GM12878 (cell line): Measurements from ENCODE around the gene SSBP2. TPM values are rescaled to one million over a fixed set of nuclear protein-coding genes. Genes with fewer than 3 reads are reported as not detected.

ENCODE experiments used
- ATAC-seq: fragments of 200-7000 bp; cut with Tn5 transposase; 3 replicates; pipeline ENCODE4 v1.9.1; 2020; ENCODE audit warnings: mild to moderate bottlenecking, moderate library complexity
- BruUV-seq: library from RNA; stranded (reverse); fragments of 400-500 nt; replicated peaks from 2 replicates; lab custom pipeline; 2021; lab: Mats Ljungman, UMichigan
- CTCF ChIA-PET: fragments of 300-600 bp; sonication (Branson Sonifier 250); formaldehyde crosslinking; extraction: SDS; loops from one replicate; lab custom pipeline; 2021; ENCODE audit warnings: inconsistent platforms; lab: Yijun Ruan, JAX
- POLR2A ChIA-PET: fragments of 350-600 bp; formaldehyde crosslinking; extraction: SDS; loops from one replicate; lab custom pipeline; 2021; ENCODE audit warnings: inconsistent platforms; lab: Charles Lee
- RAD21 ChIA-PET: fragments of 300-600 bp; sonication (Branson Sonifier 250); formaldehyde crosslinking; loops from one replicate; lab custom pipeline; 2023; ENCODE audit warnings: antibody characterized with exemption; ENCODE audit not compliant: unreplicated experiment; lab: Charles Lee
- SMC1A ChIA-PET: fragments of 300-600 bp; sonication (Branson Sonifier 250); formaldehyde crosslinking; loops from one replicate; lab custom pipeline; 2023; ENCODE audit not compliant: unreplicated experiment, uncharacterized antibody; lab: Charles Lee
- DNase-seq: peaks from one replicate; pipeline ENCODE4 v3.0.0-alpha.2; 2011; ENCODE audit warnings: low read depth, low spot score
- FAIRE-seq: peaks from 3 replicates; lab custom pipeline; 2011; peaks lifted over from hg19 to GRCh38; lab: Jason Lieb, UNC
- H2AFZ ChIP-seq: 2 replicates; pipeline ENCODE4 v1.6.0; 2011; ENCODE audit warnings: low read depth, low read length, control low read depth; ENCODE audit not compliant: control insufficient read depth
- H3K27ac ChIP-seq: 2 replicates; pipeline ENCODE4 v1.5.1; 2011; ENCODE audit warnings: control low read depth; ENCODE audit not compliant: control insufficient read depth, insufficient read depth
- H3K27me3 ChIP-seq, 2 experiments: replicated peaks in 1 of 2; 2 replicates each; pipeline versions ENCODE4 v1.6.0 to v1.6.1; 2011; ENCODE audit warnings: low read length in 1 of 2; ENCODE audit not compliant: control insufficient read depth in 2 of 2, insufficient read depth in 2 of 2
- H3K36me3 ChIP-seq, 2 experiments: 2 replicates each; pipeline ENCODE4 v1.5.1; 2011; ENCODE audit warnings: low read length in 1 of 2; ENCODE audit not compliant: control insufficient read depth in 2 of 2, insufficient read depth in 2 of 2
- H3K4me1 ChIP-seq: 2 replicates; pipeline ENCODE4 v1.6.1; 2011; ENCODE audit warnings: mild to moderate bottlenecking, low read length, moderate library complexity, mixed read lengths; ENCODE audit not compliant: control insufficient read depth, insufficient read depth
- H3K4me2 ChIP-seq: 2 replicates; pipeline ENCODE4 v1.6.0; 2011; ENCODE audit warnings: control low read depth; ENCODE audit not compliant: control insufficient read depth, insufficient read depth
- H3K4me3 ChIP-seq: fragments of 200-600 bp; sonication (generic); 2 replicates; pipeline ENCODE4 v1.5.1; 2016
- H3K79me2 ChIP-seq: 2 replicates; pipeline ENCODE4 v1.6.0; 2011; ENCODE audit warnings: low read length; ENCODE audit not compliant: control insufficient read depth, insufficient read depth
- H3K9ac ChIP-seq: 2 replicates; pipeline ENCODE4 v1.8.0; 2011; ENCODE audit warnings: low read length, control low read depth, mixed read lengths; ENCODE audit not compliant: control insufficient read depth, insufficient read depth
- H3K9me3 ChIP-seq: replicated peaks from 3 replicates; pipeline ENCODE4 v1.5.1; 2011; ENCODE audit warnings: mild to moderate bottlenecking, low read length; ENCODE audit not compliant: control insufficient read depth, insufficient read depth
- H4K20me1 ChIP-seq: 2 replicates; pipeline ENCODE4 v1.6.0; 2011; ENCODE audit not compliant: control insufficient read depth, insufficient read depth
- CEBPB ChIP-seq, 2 experiments: fragments of 150-350 bp in 1 of 2; IDR thresholded peaks; 2 replicates each; pipeline ENCODE4 v1.6.1; 2012 to 2014; ENCODE audit warnings: low read depth in 2 of 2, low read length in 2 of 2, borderline replicate concordance in 1 of 2, inconsistent platforms in 1 of 2
- ELK1 ChIP-seq: IDR thresholded peaks from 2 replicates; pipeline ENCODE4 v1.6.1; 2012; ENCODE audit warnings: low read depth, low read length, improper control_type of control experiment
- EP300 ChIP-seq, 2 experiments: fragments of 150-350 bp in 1 of 2; IDR thresholded peaks; 2 replicates each; pipeline ENCODE4 v1.6.1; 2011 to 2012; ENCODE audit warnings: low read depth in 2 of 2, low read length in 2 of 2, borderline replicate concordance in 1 of 2, improper control_type of control experiment in 1 of 2, inconsistent platforms in 1 of 2; ENCODE audit not compliant: control insufficient read depth in 1 of 2
- NBN ChIP-seq: fragments of 450-650 bp; IDR thresholded peaks from 2 replicates; pipeline ENCODE4 v1.6.1; 2016
- RELA ChIP-seq: fragments of 450-650 bp; IDR thresholded peaks from 2 replicates; pipeline ENCODE4 v1.8.0; 2014; ENCODE audit warnings: borderline replicate concordance; ENCODE audit not compliant: partially characterized antibody
- SMAD5 ChIP-seq: IDR thresholded peaks from 2 replicates; pipeline ENCODE4 v1.6.1; 2016; ENCODE audit warnings: antibody characterized with exemption, low read depth
- USF2 ChIP-seq: IDR thresholded peaks from 2 replicates; pipeline ENCODE4 v1.6.1; 2011; ENCODE audit warnings: low read depth, low read length, improper control_type of control experiment, borderline replicate concordance
- WGBS: methylation state at CpG from one replicate; pipeline ENCODE4 v1.1.6; 2016; ENCODE audit warnings: low lambda C conversion rate; ENCODE audit not compliant: insufficient replicate concordance, insufficient coverage; ENCODE audit errors: missing lambda C conversion rate; 5-methylcytosine and 5-hydroxymethylcytosine counted together
- in situ Hi-C: fragments of 300-500 bp; cut with MboI; formaldehyde crosslinking; loops from 9 replicates; pipeline ENCODE4 v1.14.3; 2018; ENCODE audit warnings: mixed read lengths
- intact Hi-C: fragments of 100-400 bp; cut with micrococcal nuclease; formaldehyde crosslinking; loops from one replicate; pipeline ENCODE4 v1.14.2; 2022; ENCODE audit not compliant: unreplicated experiment
- polyA plus RNA-seq, 11 experiments: library from polyadenylated mRNA; depleted of rRNA in 4 of 11; unstranded in 6 of 11; stranded (reverse) in 5 of 11; fragments of >200 nt; fragmentation: Nextera tagmentation in 4 of 11; fragmentation: Illumina TruSeq in 1 of 11; extraction: Ambion mirVana in 4 of 11; extraction: Trizol in 1 of 11; gene quantifications; 1 replicate in 1 of 11; 2 replicates in 10 of 11; pipeline versions ENCODE4 v1.2.1 to v1.2.3, GENCODE V29; 2011 to 2016; ENCODE audit warnings: inconsistent platforms in 2 of 11, missing spikeins in 2 of 11, low read depth in 1 of 11
- total RNA-seq, 4 experiments: library from RNA; depleted of rRNA in 3 of 4; stranded (reverse); fragments of >200 nt in 3 of 4; fragmentation: Illumina TruSeq in 1 of 4; extraction: Trizol in 1 of 4; gene quantifications; 2 replicates each; pipeline versions ENCODE4 v1.2.1 to v1.2.3, GENCODE V29; 2013 to 2021
- TF ChIP-seq, protein P1 (sequence below): fragments of 450-650 bp; IDR thresholded peaks from 2 replicates; pipeline ENCODE4 v1.6.1; 2016; ENCODE audit warnings: mild to moderate bottlenecking

SSBP2 gene
- total and polyA plus RNA-seq, 10 of the 15 experiments (the other 5 are each of a cell fraction or from before 2014, with no cell fraction given): 52.2 to 132 (median 110) TPM

DNA sequence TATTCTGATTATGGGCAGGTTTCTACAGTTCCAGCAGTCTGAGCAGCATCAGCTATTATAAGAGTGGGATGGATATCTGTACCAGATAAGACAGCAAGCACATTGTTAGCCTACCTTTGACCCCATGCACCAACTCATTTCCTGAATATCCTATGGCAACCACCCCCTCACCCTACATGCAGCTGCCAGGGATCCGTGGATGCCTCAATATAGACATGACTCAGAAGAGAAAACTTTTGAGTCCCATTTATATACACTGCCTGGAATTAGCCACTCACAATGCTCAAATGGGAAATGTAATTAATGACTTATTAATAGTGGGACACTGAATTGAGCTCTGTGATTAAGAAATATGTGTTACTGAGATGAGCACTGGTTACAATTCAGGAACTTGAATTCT is 124.4 kb downstream of the SSBP2 start:
- RAD21 ChIA-PET: no interaction called here
- no TSS peak for BruUV-seq
- Histone ChIP-seq H4K20me1 (no peaks in the 10 kb centered on the region), H2AFZ (no peak overlapping the region), H3K27ac (no peak overlapping the region), H3K9ac (no peak overlapping the region), H3K36me3 (peaks cover 0 to 11% of the 10 kb centered on the region in 2 experiments; a peak in 2 of 4 replicates), H3K4me1 (peaks cover 10% of the 10 kb centered on the region; the same call in 1 of the 2 replicates), H3K27me3 (no peaks in the 10 kb centered on the region), H3K4me2 (no peak overlapping the region), H3K79me2 (peaks cover 3% of the 10 kb centered on the region)
- no peak for ATAC-seq
- SMC1A ChIA-PET: interaction anchor here (0.9 to 2.8 kb wide), 6 partner anchors 12 to 152 kb away, joined by 3 to 19 read pairs (median 3); no protein-coding TSS in a partner anchor
- in situ Hi-C loops: no loop called here
- CTCF ChIA-PET: interaction anchor here (0.7 to 1.9 kb wide), 3 partner anchors 11 to 538 kb away, joined by 3 to 4 read pairs (median 3); no protein-coding TSS in a partner anchor
- POLR2A ChIA-PET: no interaction called here
- WGBS: 100% methylated on average over 1 of the region's 1 CpG
- no peak for FAIRE-seq
- DNase-seq: no peak
- intact Hi-C loops: no loop called here
- TF ChIP-seq SMAD5 (no peak), USF2 (no peak), EP300 (IDR thresholded peaks at IDR 0.05; ENCODE audit: borderline replicate concordance in 1 of 2, control insufficient read depth in 1 of 2, low read depth in 2 of 2, low read length in 2 of 2) (no peak), RELA (no peak)
- TF ChIP-seq, all 136 proteins: peak for 0
- no peak overlapping the region for H3K4me3 ChIP-seq
- peaks cover 5% of the 10 kb centered on the region for H3K9me3 ChIP-seq

DNA sequence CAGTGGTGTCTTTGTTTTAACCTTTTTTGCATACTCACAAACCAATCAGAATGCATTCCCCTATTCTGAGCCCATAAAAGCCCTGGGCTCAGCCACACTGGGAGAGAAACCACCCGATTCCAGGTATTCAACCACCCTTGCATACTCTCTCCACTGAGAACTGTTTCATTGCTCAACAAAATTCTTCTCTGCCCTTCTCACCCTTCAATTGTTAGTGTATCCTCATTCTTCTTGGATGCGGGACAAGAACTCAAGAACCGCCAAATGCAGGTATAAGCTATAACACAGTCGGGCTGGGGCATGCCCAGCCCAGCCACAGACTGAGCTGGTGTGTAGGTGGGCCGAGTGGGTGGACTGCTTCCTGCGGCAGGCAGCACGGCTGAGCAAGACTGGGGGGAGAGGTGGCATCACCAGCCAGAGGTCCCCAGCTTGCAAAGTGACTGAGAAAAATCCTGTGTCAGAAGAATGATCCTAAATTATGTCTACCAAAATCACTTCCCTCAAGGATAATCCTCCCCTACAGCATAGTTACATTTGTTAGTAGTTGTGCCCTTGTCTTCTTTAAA is 141.0 kb downstream of the SSBP2 start:
- no peak overlapping the region for H3K9ac ChIP-seq
- no peaks in the 10 kb centered on the region for H3K4me1 ChIP-seq
- intact Hi-C loops: no loop called here
- TF ChIP-seq ELK1: no peak
- TF ChIP-seq, protein P1, sequence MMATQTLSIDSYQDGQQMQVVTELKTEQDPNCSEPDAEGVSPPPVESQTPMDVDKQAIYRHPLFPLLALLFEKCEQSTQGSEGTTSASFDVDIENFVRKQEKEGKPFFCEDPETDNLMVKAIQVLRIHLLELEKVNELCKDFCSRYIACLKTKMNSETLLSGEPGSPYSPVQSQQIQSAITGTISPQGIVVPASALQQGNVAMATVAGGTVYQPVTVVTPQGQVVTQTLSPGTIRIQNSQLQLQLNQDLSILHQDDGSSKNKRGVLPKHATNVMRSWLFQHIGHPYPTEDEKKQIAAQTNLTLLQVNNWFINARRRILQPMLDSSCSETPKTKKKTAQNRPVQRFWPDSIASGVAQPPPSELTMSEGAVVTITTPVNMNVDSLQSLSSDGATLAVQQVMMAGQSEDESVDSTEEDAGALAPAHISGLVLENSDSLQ: no peak
- TF ChIP-seq NBN: no peak
- TF ChIP-seq CEBPB (IDR thresholded peaks at IDR 0.05; ENCODE audit: borderline replicate concordance in 1 of 2, low read depth in 2 of 2, low read length in 2 of 2): no peak
- no peak overlapping the region for H3K4me3 ChIP-seq
- FAIRE-seq (no peak), DNase-seq (no peak), ATAC-seq (no peak)
- in situ Hi-C loops: no loop called here
- ChIA-PET POLR2A (no interaction called here), CTCF (no interaction called here), RAD21 (no interaction called here), SMC1A (interaction anchor here (1.1 kb wide), 1 partner anchor 132 kb away, joined by 3 read pairs; no protein-coding TSS in a partner anchor)
- no peaks in the 10 kb centered on the region for H3K79me2 ChIP-seq
- H3K36me3 ChIP-seq: peaks cover 2 to 12% of the 10 kb centered on the region in 2 experiments; a peak in 3 of 4 replicates
- H3K4me2 ChIP-seq: no peak overlapping the region
- no peak overlapping the region for H3K27ac ChIP-seq
- no TSS peak for BruUV-seq
- H3K27me3 ChIP-seq: no peaks in the 10 kb centered on the region
- H4K20me1 ChIP-seq: no peaks in the 10 kb centered on the region
- H2AFZ ChIP-seq: no peak overlapping the region
- peaks cover 9% of the 10 kb centered on the region for H3K9me3 ChIP-seq
- 99% methylated on average over 7 of the region's 7 CpGs for WGBS
